Ectodermal cell (in vitro differentiated cells): Measurements from ENCODE around the gene ATP6V1F.

Experiments
- H3K27ac ChIP-seq: 2 replicates; pipeline ENCODE4 v1.7.0; 2013; ENCODE audit warnings: mild to moderate bottlenecking, low read depth, low read length; ENCODE audit not compliant: insufficient read depth, poor library complexity, severe bottlenecking
- H3K27me3 ChIP-seq: 2 replicates; pipeline ENCODE4 v1.7.0; 2013; ENCODE audit warnings: mild to moderate bottlenecking, low read length; ENCODE audit not compliant: insufficient read depth, control insufficient read depth, poor library complexity, severe bottlenecking
- H3K36me3 ChIP-seq: one replicate; pipeline ENCODE4 v1.7.0; 2013; ENCODE audit warnings: low read length; ENCODE audit not compliant: control insufficient read depth, insufficient read depth
- H3K4me1 ChIP-seq: one replicate; pipeline ENCODE4 v1.7.0; 2013; ENCODE audit warnings: low read length; ENCODE audit not compliant: control insufficient read depth, insufficient read depth
- H3K4me3 ChIP-seq: 2 replicates; pipeline ENCODE4 v1.7.0; 2013; ENCODE audit warnings: low read depth, low read length, control low read depth; ENCODE audit not compliant: insufficient read depth
- H3K9me3 ChIP-seq: 2 replicates; pipeline ENCODE4 v1.7.0; 2013; ENCODE audit warnings: mild to moderate bottlenecking, low read length, moderate library complexity; ENCODE audit not compliant: control insufficient read depth
- WGBS, 2 experiments: methylation state at CpG; one replicate each; pipeline ENCODE4 v1.1.7; 2013; ENCODE audit warnings: missing lambda C conversion rate in 2 of 2; 5-methylcytosine and 5-hydroxymethylcytosine counted together

ATP6V1F gene

GRCh38 chr7:128860158-128861073, 2.2 kb upstream of the ATP6V1F start:
- H3K4me3 ChIP-seq: no peak overlapping the region
- H3K9me3 ChIP-seq: no peaks in the 10 kb centered on the region
- no peaks in the 10 kb centered on the region for H3K27me3 ChIP-seq
- WGBS, 2 experiments: 75% methylated on average over 10 of the region's 10 CpGs
- no peaks in the 10 kb centered on the region for H3K36me3 ChIP-seq
- no peak overlapping the region for H3K27ac ChIP-seq
- peaks cover 6% of the 10 kb centered on the region for H3K4me1 ChIP-seq

GRCh38 chr7:128861957-128862570, 592 bp upstream of the ATP6V1F start:
- Histone ChIP-seq H3K4me3 (peak overlapping the region; percentile 85), H3K9me3 (no peaks in the 10 kb centered on the region), H3K27ac (no peak overlapping the region), H3K27me3 (peaks cover 2% of the 10 kb centered on the region), H3K36me3 (no peaks in the 10 kb centered on the region), H3K4me1 (peaks cover 6% of the 10 kb centered on the region)
- 74 to 79% methylated on average over 15 of the region's 15 CpGs for WGBS, 2 experiments

GRCh38 chr7:128863433-128863989, 855 bp downstream of the ATP6V1F start:
- Histone ChIP-seq H3K4me1 (peaks cover 10% of the 10 kb centered on the region), H3K4me3 (peak overlapping the region; percentile 85), H3K27me3 (peaks cover 17% of the 10 kb centered on the region), H3K27ac (no peak overlapping the region), H3K36me3 (no peaks in the 10 kb centered on the region), H3K9me3 (no peaks in the 10 kb centered on the region)
- 4 to 9% methylated on average over 6 of the region's 6 CpGs for WGBS, 2 experiments

GRCh38 chr7:128865303-128865702, 2.6 kb downstream of the ATP6V1F start:
- Histone ChIP-seq H3K27me3 (peaks cover 35% of the 10 kb centered on the region), H3K36me3 (no peaks in the 10 kb centered on the region), H3K27ac (no peak overlapping the region), H3K9me3 (no peaks in the 10 kb centered on the region), H3K4me3 (no peak overlapping the region), H3K4me1 (peaks cover 14% of the 10 kb centered on the region)
- WGBS, 2 experiments: 94% methylated on average over 12 of the region's 12 CpGs

GRCh38 chr7:128865996-128866877, 3.6 kb downstream of the ATP6V1F start:
- no peak overlapping the region for H3K27ac ChIP-seq
- no peaks in the 10 kb centered on the region for H3K9me3 ChIP-seq
- H3K4me3 ChIP-seq: no peak overlapping the region
- no peaks in the 10 kb centered on the region for H3K36me3 ChIP-seq
- 94 to 95% methylated on average over 27 of the region's 27 CpGs for WGBS, 2 experiments
- H3K27me3 ChIP-seq: peaks cover 44% of the 10 kb centered on the region
- H3K4me1 ChIP-seq: peaks cover 14% of the 10 kb centered on the region

- Histone ChIP-seq H3K36me3 (no peaks in the 10 kb centered on the region), H3K4me1 (peaks cover 14% of the 10 kb centered on the region), H3K4me3 (no peak overlapping the region), H3K9me3 (no peaks in the 10 kb centered on the region), H3K27me3 (peaks cover 52% of the 10 kb centered on the region), H3K27ac (no peak overlapping the region)
- WGBS, 2 experiments: 88 to 91% methylated on average over 4 of the region's 4 CpGs
Measured at GRCh38 chr7:128867241-128867640, 4.6 kb downstream of the ATP6V1F start.

GRCh38 chr7:128867842-128868623, 5.4 kb downstream of the ATP6V1F start:
- Histone ChIP-seq H3K4me3 (no peak overlapping the region), H3K4me1 (peaks cover 14% of the 10 kb centered on the region), H3K27ac (no peak overlapping the region), H3K9me3 (no peaks in the 10 kb centered on the region), H3K27me3 (peaks cover 53% of the 10 kb centered on the region), H3K36me3 (no peaks in the 10 kb centered on the region)
- 58 to 60% methylated on average over 11 of the region's 11 CpGs for whole genome bisulfite sequencing, 2 experiments

GRCh38 chr7:128868624-128869137, 6.0 kb downstream of the ATP6V1F start:
- no peak overlapping the region for H3K27ac ChIP-seq
- H3K9me3 ChIP-seq: no peaks in the 10 kb centered on the region
- H3K4me1 ChIP-seq: peaks cover 13% of the 10 kb centered on the region
- H3K36me3 ChIP-seq: no peaks in the 10 kb centered on the region
- H3K27me3 ChIP-seq: peaks cover 53% of the 10 kb centered on the region
- WGBS, 2 experiments: 28% methylated on average over 13 of the region's 13 CpGs
- H3K4me3 ChIP-seq: peak overlapping the region; percentile 48
